C4-2B (cell line): ENCODE measurements around the gene ANAPC1.

Experiments used
- ZFX ChIP-seq: fragments of 450-650 bp; IDR thresholded peaks from 2 replicates; pipeline ENCODE4 v1.6.1; 2017
- TF ChIP-seq, protein P1 (sequence below): fragments of 450-650 bp; conservative IDR thresholded peaks from 2 replicates; pipeline ENCODE4 v1.5.1; 2017; ENCODE audit warnings: mild to moderate bottlenecking

DNA sequence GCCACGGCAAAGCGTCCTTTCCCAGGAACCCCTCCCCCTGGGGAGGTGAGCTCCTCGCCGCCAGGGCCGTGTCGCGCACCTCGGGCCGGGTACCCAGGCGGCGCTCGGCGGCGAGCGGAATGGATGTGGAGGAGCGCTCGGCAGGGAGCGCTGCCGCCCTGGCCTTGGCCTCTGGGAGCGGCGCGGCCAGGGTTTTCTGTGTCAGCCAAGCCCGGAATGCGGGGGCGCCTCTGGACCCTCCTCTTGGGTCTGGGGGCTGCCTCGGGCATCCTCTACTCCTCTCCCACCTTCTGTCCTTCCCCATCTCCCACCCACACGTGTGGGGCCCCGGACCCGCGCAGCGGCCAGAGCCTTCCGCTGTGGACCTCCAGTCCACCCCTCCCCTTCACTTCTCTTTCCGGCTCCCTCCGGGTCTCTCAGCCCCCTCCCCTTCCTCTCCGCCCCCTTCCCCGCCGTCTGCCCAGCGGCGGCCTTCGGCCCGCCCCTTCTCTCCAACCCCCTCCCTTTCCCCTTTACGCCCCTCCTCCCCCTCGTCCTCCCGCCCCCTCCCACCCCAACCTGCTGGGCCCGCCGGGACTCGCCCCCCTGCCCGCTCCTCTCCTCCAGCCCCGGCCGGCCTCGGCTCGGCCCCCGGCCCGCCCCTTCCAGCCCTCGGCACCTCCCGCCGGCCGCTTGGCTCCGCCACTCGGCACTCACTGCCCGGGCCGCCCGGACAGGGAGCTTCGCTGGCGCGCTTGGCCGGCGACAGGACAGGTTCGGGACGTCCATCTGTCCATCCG is 14.1 kb upstream of the ANAPC1 start, which contains the start of gene MERTK:
- TF ChIP-seq, protein P1, sequence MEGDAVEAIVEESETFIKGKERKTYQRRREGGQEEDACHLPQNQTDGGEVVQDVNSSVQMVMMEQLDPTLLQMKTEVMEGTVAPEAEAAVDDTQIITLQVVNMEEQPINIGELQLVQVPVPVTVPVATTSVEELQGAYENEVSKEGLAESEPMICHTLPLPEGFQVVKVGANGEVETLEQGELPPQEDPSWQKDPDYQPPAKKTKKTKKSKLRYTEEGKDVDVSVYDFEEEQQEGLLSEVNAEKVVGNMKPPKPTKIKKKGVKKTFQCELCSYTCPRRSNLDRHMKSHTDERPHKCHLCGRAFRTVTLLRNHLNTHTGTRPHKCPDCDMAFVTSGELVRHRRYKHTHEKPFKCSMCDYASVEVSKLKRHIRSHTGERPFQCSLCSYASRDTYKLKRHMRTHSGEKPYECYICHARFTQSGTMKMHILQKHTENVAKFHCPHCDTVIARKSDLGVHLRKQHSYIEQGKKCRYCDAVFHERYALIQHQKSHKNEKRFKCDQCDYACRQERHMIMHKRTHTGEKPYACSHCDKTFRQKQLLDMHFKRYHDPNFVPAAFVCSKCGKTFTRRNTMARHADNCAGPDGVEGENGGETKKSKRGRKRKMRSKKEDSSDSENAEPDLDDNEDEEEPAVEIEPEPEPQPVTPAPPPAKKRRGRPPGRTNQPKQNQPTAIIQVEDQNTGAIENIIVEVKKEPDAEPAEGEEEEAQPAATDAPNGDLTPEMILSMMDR, result peak; percentile 78
- no peak for TF ChIP-seq ZFX
